M059J (cell line): ENCODE measurements around the gene CPTP. TPM values are rescaled to one million over a fixed set of nuclear protein-coding genes. Genes with fewer than 3 reads are reported as not detected.

Source experiments
- total RNA-seq: library from RNA; depleted of rRNA; stranded (reverse); fragments of >200 nt; shearing (Covaris generic); gene quantifications from 2 replicates; pipeline ENCODE4 v1.2.3, GENCODE V29; 2014; rRNA removed

The CPTP gene
- total RNA-seq, 1 experiment from 2014 or later = 35.1 TPM

Other genes starting within 250 kb of the CPTP start
- gene C1orf159, start 208.7 kb upstream of the CPTP start, total RNA-seq = 17.4 and 17.5 TPM in 2 replicates
- gene TTLL10, start 150.9 kb upstream of the CPTP start, total RNA-seq = not detected in 2 replicates
- gene TNFRSF18, start 118.2 kb upstream of the CPTP start, total RNA-seq = not detected in 2 replicates
- gene TNFRSF4, start 110.6 kb upstream of the CPTP start, total RNA-seq = not detected in 2 replicates
- gene SDF4, start 92.8 kb upstream of the CPTP start, total RNA-seq = 100 and 196 TPM in 2 replicates
- 17.4 and 30.1 TPM in 2 replicates for gene B3GALT6, start 92.6 kb upstream of the CPTP start, total RNA-seq
- gene C1QTNF12, start 78.1 kb upstream of the CPTP start, total RNA-seq = not detected in 2 replicates
- 42.8 and 59.5 TPM in 2 replicates for gene UBE2J2, start 50.9 kb upstream of the CPTP start, total RNA-seq
- gene SCNN1D, start 44.4 kb upstream of the CPTP start, total RNA-seq = 0.62 TPM in 1 of 2 replicates, not detected in the other
- gene ACAP3, start 16.9 kb upstream of the CPTP start, total RNA-seq = 13.9 and 15.3 TPM in 2 replicates
- 23.6 and 40.3 TPM in 2 replicates for gene PUSL1, start 16.2 kb upstream of the CPTP start, total RNA-seq
- gene INTS11, start 142 bp upstream of the CPTP start, total RNA-seq = 74.7 and 87.4 TPM in 2 replicates
- gene TAS1R3, start 6.5 kb downstream of the CPTP start, total RNA-seq = not detected in 2 replicates
- gene DVL1, start 24.6 kb downstream of the CPTP start, total RNA-seq = 22.4 and 34.5 TPM in 2 replicates
- gene MXRA8, start 33.8 kb downstream of the CPTP start, total RNA-seq = 0.25 and 2.6 TPM in 2 replicates
- gene AURKAIP1, start 50.4 kb downstream of the CPTP start, total RNA-seq = 141 and 178 TPM in 2 replicates
- gene CCNL2, start 74.5 kb downstream of the CPTP start, total RNA-seq = 29.9 and 35.2 TPM in 2 replicates
- 160 and 166 TPM in 2 replicates for gene MRPL20, start 82.5 kb downstream of the CPTP start, total RNA-seq
- 0.17 and 0.64 TPM in 2 replicates for gene ANKRD65, start 96.5 kb downstream of the CPTP start, total RNA-seq
- gene VWA1, start 110.9 kb downstream of the CPTP start, total RNA-seq = 0.12 and 1.1 TPM in 2 replicates
- not detected in 2 replicates for gene ATAD3C, start 124.9 kb downstream of the CPTP start, total RNA-seq
- gene ATAD3B, start 147.0 kb downstream of the CPTP start, total RNA-seq = 2.9 and 7.7 TPM in 2 replicates
- gene ATAD3A, start 187.4 kb downstream of the CPTP start, total RNA-seq = 26.7 and 55.9 TPM in 2 replicates
- gene TMEM240, start 215.8 kb downstream of the CPTP start, total RNA-seq = 0.15 TPM in 1 of 2 replicates, not detected in the other